NK-92 treated with Interleukin-12 subunit alpha and Interleukin-12 subunit beta, amount 100 ng/mL, for 24 hours (cell line): ENCODE results near the gene DCAKD.

Experiments
- DNase-seq: peaks from one replicate; lab custom pipeline; 2025; lab: John Stamatoyannopoulos, UW

Gene DCAKD

GRCh38 chr17:45031231-45032173 lies 19.9 kb downstream of the DCAKD start:
- DNase-seq, result no peak

DNA sequence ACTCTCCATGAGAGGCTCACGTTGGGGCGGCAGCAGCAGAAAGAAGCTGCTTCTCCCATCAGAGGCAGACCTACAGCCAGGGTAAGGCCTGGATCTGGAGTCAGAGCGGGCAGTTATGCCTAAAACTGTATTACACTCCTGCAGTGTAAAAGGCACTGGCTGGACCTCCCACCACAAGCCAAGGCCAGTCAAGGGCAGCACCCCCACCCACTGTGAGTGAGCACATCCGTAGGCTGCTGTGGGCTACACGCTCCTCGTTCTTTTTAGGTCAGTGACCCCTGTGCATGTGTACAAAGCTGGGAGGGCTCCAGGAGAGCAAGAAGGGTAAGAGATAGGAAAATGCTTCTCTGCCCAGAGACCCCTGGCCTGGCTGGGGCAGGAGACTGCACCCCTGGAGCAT lies 20.7 kb downstream of the DCAKD start:
- no peak for DNase-seq

DNA sequence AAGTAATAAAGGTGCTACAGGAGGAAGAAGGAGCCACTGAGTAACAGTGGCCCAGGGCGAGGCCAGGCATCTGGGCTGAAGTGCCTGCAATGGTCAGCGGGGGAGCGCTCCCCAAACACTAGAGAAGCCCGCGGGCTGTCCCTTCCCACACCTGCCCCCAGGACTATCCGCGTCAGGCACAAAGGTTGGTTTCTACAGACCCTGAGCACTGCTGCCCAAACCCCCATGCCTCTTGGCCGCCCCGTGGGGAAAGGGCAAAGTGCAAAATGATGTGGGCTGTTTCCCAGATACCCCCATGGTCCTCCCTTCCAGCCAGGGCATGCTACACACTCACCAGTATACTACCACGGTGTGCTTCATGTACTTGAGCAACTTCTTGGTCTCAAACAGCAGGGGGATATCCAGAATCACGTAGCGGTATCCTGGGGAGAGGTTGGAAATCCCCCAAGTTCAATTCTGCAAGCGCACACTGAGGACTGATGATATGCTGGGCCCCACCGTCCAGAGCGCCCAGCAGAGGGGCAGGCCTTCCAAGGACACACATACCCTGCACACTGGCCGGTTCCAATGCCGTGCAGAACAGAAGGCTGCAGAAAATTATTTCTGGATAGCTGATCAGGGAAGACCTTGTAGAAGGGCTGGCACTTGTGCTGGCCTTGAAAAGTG lies 21.5 kb downstream of the DCAKD start:
- DNase-seq, result no peak

DNA sequence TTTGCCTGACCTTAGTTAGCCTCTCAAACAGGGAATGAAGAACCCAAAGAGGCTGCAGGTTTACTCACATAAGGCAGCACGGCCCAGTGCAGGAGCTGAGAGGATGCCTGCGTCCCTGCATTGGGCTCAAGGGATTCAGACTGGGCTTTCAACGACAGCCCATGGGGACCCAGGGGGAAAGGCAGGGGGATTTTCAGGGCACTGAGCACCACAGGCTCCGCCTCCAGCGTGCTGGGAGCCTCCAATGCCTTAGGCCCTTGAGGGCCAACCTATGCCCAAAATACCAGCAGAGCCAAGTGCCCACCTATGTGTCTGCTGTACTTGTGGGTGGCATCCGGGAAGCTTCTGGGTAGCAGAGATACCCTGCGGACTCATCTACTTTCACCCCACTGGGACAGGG lies 22.3 kb downstream of the DCAKD start:
- no peak for DNase-seq

- no peak for DNase-seq
These were observed 28.6 kb downstream of the DCAKD start for GRCh38 chr17:45022655-45023339.

- DNase-seq, result no peak
These were observed 29.2 kb downstream of the DCAKD start for GRCh38 chr17:45022288-45022648.

DNA sequence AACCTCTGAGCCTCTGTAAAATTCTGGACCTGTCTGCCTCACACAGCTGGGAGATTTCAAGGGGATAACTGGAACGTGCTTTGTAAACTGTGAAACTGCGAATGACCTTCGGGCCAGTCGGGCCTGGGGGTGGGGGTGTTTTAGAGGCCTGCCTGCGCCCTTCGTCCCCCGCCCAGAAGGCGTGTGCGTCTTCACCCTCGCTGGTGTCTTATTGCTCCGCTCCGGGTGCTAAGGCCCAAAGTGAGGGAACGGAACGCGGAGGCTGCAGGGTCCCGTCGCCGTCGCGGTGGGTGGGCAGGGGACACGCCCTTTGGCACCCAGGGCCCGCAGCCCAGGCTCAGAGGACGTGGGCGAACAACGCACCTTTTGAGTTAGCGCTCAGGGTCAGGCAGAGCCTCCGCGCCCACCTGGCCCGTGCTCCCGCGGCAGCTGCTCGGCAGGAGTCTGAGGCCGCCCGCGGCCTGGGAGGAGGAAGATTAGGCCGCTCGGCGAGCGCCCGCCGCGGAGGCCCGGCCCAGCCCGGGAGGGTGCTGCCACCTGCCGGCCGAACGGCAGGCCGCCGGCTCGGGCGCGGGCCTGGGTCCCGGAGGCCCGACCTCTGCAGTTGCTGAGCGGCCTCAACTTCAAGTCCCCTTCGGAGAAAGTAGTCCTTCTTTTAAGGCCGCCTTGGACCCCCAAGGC lies 29.7 kb downstream of the DCAKD start:
- no peak for DNase-seq

GRCh38 chr17:45020354-45021138 lies 30.9 kb downstream of the DCAKD start:
- DNase-seq, result no peak

DNA sequence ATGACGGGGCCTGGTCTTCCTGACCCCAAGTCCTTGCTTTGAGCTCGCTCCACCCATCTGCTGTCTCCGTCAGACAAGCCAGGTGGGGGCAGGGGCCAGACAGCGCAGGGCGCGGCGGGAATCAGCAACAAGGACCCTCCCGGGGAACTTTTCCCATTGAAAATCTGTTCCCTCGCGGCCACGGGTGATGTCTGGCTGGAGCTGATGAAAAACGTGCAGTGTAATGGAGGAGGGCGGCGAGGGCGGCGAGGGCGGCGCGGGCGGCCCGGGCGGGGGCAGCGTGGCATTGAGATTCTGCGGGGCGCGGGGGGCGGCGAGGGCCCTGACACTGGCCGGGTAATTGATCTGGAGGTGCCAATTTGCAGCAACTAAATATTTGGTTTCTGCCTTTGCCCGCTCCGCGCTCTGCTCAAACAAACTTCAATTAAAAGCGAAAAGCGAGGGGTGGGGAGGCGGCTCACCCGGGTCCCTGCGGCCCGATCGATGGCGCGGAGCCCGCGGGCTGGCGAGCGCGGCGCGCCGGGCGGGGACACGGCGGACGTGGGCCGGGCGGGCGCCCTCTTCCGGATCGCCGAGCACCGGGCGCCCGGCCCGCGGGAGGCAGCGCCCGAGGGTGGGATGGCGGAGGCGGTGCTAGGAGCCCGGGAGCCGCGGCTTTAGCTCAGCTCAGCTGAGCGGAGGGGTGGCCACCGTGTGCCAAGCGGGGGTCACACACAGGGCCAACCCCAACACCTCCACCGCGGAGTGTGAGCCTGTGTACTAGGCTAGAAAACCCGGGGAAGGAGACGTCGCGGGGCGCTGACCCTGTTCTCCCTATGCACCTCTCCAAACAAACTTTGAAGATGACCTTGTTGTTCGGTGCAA lies 32.4 kb downstream of the DCAKD start:
- no peak for DNase-seq

DNA sequence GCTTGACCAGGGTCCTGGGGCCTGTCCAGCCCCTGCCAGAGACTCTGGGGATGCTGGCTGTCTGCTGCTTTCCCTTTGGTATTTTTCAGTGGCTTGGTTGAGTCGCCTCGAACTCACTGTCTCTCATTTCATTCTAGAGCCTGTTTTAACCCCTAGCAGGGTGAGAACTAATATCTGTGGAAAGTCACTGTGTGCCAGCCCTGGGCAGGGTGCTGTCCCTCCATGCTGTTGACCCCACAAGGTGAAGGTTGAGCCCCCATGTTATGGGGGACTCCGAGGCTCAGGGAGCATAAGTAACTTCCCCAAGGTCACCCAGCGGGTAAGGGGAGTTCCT lies 33.0 kb downstream of the DCAKD start:
- no peak for DNase-seq

DNA sequence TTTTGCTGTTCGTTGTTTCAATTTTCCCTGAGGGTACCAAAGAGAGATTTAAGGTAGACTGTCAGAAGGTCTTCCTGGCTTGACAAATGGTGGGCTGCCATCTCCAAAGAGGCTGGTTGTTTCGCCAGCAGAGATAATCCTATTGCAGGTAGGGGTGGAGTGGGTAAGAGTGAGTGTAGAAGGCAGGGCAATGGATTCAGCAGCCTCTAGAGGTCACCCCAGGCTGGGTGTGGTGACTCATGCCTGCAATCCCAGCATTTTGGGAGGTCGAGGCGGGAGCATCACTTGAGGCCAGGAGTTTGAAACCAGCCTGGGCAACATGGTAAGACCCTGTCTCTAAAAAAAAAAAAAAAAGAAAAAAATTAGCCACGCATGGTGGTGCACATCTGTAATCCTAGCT lies 34.6 kb downstream of the DCAKD start:
- DNase-seq, result no peak

DNA sequence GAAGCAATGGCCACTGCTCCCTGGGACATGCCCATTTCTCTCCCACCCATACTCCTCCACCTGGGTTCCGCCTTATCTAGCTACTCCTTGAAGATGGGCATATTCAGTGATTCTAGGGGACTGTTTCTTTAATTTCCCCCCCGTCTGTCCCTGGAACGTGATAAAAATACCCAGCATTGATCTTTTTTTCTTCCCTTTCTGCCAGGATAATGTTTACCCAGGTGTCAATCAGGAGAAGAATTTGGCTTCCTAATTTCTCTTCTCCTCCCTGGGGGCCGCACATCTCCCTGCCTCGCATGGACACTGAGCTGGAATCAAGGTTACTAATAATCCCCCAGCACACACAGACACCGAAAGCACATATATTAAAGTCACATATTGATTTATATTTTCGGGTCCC lies 35.2 kb downstream of the DCAKD start:
- DNase-seq, result no peak

DNA sequence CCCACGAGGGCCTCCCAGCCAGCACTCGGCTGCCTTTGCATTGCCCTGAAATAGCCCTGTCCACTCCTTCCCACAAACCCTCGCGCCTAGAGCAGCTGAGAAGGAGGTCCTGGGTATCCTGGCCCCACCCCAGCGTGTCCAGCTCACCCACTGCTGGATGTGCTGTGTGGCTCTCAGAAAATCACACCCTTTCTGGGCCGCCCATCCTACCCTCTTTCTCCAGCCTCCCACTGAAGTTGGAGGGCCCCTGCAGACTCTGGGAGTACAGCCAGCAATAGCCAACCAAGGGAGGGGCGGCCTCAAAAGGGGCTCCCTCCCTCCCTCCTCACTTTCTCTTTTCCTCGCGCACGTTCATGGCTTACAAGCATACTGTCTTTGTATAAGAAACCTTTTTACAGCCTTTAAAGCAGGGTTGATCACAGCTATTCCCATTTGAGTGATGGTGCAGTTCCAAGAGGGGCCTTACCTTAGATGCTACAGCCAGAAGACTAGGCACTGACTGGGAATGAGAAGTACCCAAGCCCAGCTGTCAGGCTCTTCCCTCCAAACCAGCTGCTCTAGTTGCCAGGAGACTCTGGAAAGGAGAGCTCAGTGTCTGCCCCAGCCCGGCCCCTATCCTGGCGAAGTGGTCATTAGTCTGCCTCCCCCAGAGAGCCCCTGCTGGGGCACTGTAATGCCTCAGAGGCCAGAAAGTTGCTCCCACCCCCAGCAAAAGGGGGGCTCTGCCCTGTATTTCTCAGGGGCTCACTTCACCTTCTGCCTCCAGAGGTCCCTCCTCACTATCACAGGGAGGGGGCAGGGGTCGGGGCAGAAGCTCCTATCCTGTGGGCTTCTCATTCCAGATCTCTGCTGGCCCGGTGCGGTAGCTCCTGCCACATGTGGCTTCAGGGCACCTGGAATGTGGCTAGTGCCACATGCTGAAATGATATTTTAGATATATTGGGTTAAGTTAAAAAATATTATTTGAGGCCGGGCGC lies 38.1 kb downstream of the DCAKD start:
- no peak for DNase-seq

DNA sequence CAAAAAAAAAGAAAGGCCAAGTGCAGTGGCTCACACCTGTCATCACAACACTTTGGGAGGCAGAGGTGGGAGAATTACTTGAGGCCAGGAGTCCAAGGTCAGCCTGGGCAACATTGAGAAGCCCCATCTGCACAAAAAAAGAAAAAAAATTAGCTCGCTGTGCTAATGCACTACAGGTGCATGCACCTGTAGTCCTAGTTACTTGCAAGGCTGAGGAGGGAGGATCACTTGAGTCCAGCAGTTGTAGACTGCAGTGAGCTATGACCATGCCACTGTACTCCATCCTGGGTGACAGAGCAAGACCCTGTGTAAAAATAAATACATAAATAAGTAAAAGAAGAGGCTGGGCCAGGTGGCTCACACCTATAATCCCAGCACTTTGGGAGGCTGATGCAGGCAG lies 39.7 kb downstream of the DCAKD start:
- DNase-seq, result no peak

- no peak for DNase-seq
These were observed 41.6 kb downstream of the DCAKD start for GRCh38 chr17:45009676-45010467.

GRCh38 chr17:45008216-45008615 lies 43.2 kb downstream of the DCAKD start:
- DNase-seq, result no peak

- no peak for DNase-seq
These were observed 44.4 kb downstream of the DCAKD start for GRCh38 chr17:45006927-45007461.

DNA sequence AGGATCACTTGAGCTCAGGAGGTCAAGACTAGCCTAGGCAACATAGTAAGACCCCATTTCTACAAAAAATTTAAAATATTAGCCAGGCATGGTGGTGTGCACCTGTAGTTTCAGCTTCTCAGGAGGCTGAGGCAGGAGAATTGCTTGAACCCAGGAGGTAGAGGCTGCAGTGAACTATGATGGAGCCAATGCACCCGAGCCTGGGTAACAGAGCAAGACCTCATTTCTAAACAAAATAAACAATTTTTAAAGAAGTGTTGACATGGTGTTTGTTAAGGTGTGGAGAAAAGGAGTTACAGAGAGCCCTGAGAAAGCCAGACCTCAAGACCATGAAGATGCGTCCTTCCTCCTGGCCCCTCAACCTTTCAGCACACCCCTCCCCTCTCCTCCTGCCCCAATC lies 45.7 kb downstream of the DCAKD start:
- no peak for DNase-seq
